T-helper 2 cell treated with Interferon-gamma antibody and Interleukin-4, amounts not matched to agents 5 μg/mL and 100 μg/mL, for 36 hours (primary cell): ENCODE results near the gene GPC5.

ENCODE experiments used
- DNase-seq: peaks from one replicate; pipeline ENCODE4 v3.0.0; 2021; ENCODE audit warnings: low spot score
- H3K27ac Mint-ChIP-seq: one replicate; pipeline ENCODE4 v1.8.0; 2021; ENCODE audit warnings: mild to moderate bottlenecking, mixed read lengths
- H3K27me3 Mint-ChIP-seq: one replicate; pipeline ENCODE4 v1.8.0; 2021; ENCODE audit warnings: low read depth, mixed read lengths
- H3K36me3 Mint-ChIP-seq: one replicate; pipeline ENCODE4 v1.8.0; 2021; ENCODE audit warnings: low read depth, mixed read lengths
- H3K4me1 Mint-ChIP-seq: one replicate; pipeline ENCODE4 v1.8.0; 2021; ENCODE audit warnings: low read depth, mixed read lengths
- H3K4me3 Mint-ChIP-seq: one replicate; pipeline ENCODE4 v1.8.0; 2022; ENCODE audit warnings: mild to moderate bottlenecking, moderate library complexity, mixed read lengths
- H3K9me3 Mint-ChIP-seq: one replicate; pipeline ENCODE4 v1.8.0; 2021; ENCODE audit warnings: mixed read lengths

The GPC5 gene

DNA sequence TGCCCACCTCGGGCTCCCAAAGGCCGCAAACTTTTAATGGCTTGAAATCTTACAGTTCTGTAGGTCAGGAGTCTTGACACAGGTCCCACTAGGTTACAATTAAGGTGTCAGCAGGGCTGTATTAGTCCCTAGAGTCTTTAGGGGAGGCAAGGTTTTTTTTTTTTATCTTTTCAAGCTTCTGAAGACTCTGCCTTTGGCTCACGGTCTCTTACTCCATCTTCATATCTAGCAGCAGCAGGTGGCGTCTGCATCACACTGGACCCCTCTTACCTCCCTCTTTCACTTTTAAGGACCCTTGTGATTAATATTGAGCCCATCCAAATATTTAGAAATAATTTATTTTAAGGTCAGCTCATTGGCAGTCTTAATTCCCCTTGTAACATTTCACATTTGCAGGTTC is 39.3 kb upstream of the GPC5 start:
- peak overlapping the region; percentile 11 for H3K27ac Mint-ChIP-seq
- H3K4me3 Mint-ChIP-seq = no peak overlapping the region
- DNase-seq = no peak
- H3K27me3 Mint-ChIP-seq = no peaks in the 10 kb centered on the region
- no peaks in the 10 kb centered on the region for H3K9me3 Mint-ChIP-seq
- peaks cover 13% of the 10 kb centered on the region for H3K4me1 Mint-ChIP-seq
- peaks cover 34% of the 10 kb centered on the region for H3K36me3 Mint-ChIP-seq

DNA sequence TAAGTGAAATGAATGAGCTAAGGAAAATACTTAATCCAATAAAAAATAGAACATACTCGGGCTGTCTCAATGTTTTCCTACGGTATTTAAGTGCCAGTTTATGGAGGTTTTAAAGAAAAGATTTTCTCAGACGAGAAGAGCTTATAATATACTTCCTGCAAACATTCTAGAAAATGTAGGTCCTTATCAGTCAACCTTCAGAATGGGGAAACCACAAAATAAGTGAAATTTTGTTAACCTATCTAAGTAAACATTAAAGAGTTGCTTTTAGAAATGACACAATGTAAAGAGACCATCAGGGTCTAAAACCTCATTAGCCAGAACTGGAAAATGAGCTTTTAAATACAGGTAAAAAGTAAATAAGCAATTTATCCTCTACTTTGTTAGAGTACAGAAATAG is 38.8 kb upstream of the GPC5 start:
- no peak for DNase-seq
- H3K27me3 Mint-ChIP-seq = no peaks in the 10 kb centered on the region
- no peak overlapping the region for H3K27ac Mint-ChIP-seq
- peaks cover 30% of the 10 kb centered on the region for H3K36me3 Mint-ChIP-seq
- no peaks in the 10 kb centered on the region for H3K9me3 Mint-ChIP-seq
- peaks cover 13% of the 10 kb centered on the region for H3K4me1 Mint-ChIP-seq
- no peak overlapping the region for H3K4me3 Mint-ChIP-seq

DNA sequence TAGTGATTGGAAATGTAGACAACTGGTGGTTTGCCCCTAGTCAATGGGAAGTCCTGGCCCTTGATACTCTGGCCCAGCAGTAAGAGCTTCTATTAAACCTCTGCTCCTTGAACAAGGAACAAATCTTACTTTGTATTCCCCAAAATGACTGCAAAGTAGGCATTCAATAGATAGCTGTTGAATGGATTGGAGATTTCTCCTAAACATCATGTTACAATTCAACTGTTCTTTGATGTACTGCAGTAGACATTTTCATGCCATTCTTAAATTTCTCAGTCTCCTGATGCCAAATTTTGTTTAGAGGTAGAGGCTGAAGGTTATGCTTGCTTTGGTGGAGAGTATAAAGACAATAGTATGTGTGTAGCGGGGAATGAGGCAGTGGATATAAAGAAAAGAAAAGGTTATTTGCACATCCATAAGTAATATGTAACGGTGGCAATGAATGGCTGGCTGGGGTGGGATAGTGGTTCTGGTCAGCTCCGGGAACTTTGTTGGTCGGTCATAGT is 38.1 kb upstream of the GPC5 start:
- no peaks in the 10 kb centered on the region for H3K9me3 Mint-ChIP-seq
- H3K27ac Mint-ChIP-seq = no peak overlapping the region
- no peaks in the 10 kb centered on the region for H3K27me3 Mint-ChIP-seq
- no peak overlapping the region for H3K4me3 Mint-ChIP-seq
- peaks cover 13% of the 10 kb centered on the region for H3K4me1 Mint-ChIP-seq
- DNase-seq = no peak
- peaks cover 24% of the 10 kb centered on the region for H3K36me3 Mint-ChIP-seq

DNA sequence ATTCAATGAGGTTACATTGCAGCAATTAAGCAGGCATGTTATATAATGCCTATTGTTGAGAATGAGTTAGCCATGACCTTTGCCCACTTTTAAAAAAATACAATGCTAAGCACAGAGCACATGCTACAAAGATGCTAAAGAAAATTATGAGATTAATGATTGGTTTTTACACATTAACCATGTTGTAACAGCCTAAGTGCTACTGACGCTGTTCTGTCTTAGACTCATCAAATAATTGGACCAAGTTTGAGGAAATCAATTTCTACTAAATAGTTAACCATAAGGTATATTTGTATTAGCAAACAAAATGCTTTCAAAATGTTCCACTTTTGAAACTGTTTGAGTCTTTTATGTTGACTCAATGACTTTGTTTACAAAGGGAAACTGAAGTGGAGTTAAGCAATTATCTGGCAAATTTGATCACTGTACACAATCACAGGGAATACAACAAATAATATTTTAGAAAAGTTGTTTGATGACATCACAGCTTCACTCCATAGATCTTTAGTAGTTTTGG is 36.6 kb upstream of the GPC5 start:
- Mint-ChIP-seq H3K4me1 (peaks cover 11% of the 10 kb centered on the region), H3K27me3 (no peaks in the 10 kb centered on the region), H3K4me3 (no peak overlapping the region), H3K27ac (no peak overlapping the region), H3K36me3 (peaks cover 12% of the 10 kb centered on the region), H3K9me3 (no peaks in the 10 kb centered on the region)
- DNase-seq = no peak

DNA sequence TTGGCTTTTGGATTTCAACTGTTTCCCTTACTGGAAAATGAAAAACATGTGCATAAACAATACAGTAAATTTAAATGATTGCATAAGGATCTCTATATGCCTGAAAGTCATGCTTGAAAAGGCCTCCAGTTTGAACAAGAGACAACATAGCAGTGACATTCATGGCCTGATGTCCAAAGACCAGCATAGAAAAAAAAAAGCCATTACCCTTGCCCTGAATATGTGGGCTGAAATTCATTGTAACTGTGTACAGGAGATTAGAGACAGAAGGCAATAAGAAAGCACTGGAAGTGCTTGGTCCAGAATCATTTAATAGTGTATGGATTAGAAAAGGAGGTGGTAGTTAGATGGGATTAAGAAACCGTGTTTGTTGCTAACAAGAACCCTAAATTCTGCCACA is 35.5 kb upstream of the GPC5 start:
- Mint-ChIP-seq H3K4me1 (peaks cover 14% of the 10 kb centered on the region), H3K4me3 (no peak overlapping the region), H3K27me3 (no peaks in the 10 kb centered on the region), H3K9me3 (no peaks in the 10 kb centered on the region), H3K27ac (no peak overlapping the region), H3K36me3 (peaks cover 4% of the 10 kb centered on the region)
- no peak for DNase-seq

DNA sequence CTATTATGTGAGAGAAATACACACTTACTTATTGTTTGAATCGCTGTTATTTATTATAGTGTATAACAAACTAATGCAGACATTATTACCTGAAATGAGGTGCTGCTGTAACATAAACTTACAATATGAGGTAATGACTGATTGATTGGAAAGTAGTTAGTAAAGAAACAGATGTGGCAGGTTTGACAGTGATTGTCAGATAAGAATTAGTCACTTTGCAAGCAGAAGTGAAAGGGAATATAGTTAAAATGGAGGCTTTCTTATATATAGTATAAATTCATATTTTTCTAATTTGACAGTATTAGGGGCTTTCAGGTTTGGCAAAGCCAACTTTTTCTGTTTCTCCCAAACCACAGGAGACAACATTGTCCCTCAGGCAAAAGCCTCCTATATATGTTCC is 30.3 kb upstream of the GPC5 start:
- no peaks in the 10 kb centered on the region for H3K36me3 Mint-ChIP-seq
- no peak for DNase-seq
- no peak overlapping the region for H3K4me3 Mint-ChIP-seq
- peaks cover 3% of the 10 kb centered on the region for H3K4me1 Mint-ChIP-seq
- H3K27ac Mint-ChIP-seq = no peak overlapping the region
- no peaks in the 10 kb centered on the region for H3K9me3 Mint-ChIP-seq
- H3K27me3 Mint-ChIP-seq = peaks cover 3% of the 10 kb centered on the region

DNA sequence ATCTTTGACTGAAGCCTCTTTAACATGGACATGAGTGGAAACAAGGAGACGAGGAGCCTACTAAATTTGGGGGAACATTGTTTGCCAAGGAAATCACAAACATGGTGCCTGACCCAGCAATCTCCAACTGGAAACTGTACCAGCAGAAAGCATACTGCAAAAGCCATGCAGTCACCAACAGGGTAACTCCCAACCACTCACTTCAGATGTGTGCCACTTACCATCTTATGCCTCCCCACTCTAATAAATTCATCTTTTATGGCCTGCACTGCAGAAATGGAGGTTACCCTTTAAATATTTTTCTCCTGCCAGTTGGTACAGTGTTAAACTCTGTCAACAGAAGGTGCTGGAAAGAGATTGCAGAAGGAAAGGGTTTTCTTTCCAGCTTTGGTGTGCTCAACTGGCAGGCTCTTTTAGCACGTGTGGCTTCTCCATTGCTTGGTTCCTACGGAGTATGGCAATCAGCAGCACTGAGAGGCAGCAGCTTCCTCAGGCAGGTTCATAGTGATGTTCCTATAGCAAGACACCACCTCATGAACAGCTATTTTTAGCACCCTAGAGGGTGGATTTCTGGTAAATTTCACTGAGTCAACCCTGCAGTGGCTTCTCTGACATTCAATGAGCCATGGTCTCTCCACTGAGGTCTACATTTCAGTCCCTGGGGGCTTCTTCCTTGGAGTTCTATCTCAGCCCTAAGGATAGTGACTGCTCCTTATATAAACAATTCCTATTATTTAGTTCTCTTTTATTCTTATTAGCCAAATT is 29.6 kb upstream of the GPC5 start:
- Mint-ChIP-seq H3K27me3 (peaks cover 7% of the 10 kb centered on the region), H3K4me1 (peaks cover 3% of the 10 kb centered on the region), H3K27ac (no peak overlapping the region), H3K36me3 (no peaks in the 10 kb centered on the region), H3K4me3 (no peak overlapping the region), H3K9me3 (no peaks in the 10 kb centered on the region)
- DNase-seq = no peak

DNA sequence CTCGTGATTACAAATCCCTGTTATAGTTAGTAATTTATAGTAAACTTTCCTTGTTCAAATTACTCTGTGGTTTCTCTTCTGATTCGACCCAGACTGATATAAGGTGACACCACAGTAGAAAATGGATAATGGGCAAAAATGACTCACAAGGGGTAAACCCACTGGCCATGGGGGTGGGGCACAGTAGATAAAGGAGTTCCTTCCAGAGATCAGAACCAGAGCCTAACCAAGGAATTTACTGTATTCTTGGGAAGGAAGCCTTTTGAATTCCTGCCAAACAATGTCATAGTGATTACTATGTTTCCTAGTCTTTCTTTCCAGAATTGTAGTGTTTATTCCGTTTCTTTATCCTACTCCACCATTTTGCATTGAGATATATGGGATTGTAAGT is 29.0 kb upstream of the GPC5 start:
- Mint-ChIP-seq H3K9me3 (no peaks in the 10 kb centered on the region), H3K4me3 (no peak overlapping the region), H3K27me3 (peaks cover 9% of the 10 kb centered on the region), H3K27ac (no peak overlapping the region), H3K36me3 (no peaks in the 10 kb centered on the region), H3K4me1 (peaks cover 3% of the 10 kb centered on the region)
- no peak for DNase-seq

DNA sequence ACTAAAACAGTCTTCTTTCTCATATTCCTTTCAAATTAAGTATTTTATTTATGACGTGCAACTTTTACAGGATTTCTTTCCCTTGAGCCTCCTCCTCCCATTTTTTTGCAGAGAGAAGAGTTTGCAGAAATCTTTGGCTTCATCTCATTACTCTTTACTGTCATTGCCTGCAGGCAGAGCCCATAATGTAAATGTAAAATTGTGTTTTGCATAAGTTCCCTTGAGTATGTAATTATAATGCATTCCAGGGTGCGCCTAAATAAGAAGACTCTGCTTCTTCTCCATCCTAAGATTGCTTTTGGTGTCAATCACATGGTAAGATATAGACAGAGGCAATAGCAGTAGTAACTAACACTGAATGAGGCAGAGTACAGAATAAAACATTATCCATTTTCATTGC is 27.9 kb upstream of the GPC5 start:
- H3K4me3 Mint-ChIP-seq = no peak overlapping the region
- no peaks in the 10 kb centered on the region for H3K36me3 Mint-ChIP-seq
- no peak for DNase-seq
- H3K9me3 Mint-ChIP-seq = no peaks in the 10 kb centered on the region
- peaks cover 9% of the 10 kb centered on the region for H3K27me3 Mint-ChIP-seq
- H3K27ac Mint-ChIP-seq = no peak overlapping the region
- peaks cover 6% of the 10 kb centered on the region for H3K4me1 Mint-ChIP-seq

DNA sequence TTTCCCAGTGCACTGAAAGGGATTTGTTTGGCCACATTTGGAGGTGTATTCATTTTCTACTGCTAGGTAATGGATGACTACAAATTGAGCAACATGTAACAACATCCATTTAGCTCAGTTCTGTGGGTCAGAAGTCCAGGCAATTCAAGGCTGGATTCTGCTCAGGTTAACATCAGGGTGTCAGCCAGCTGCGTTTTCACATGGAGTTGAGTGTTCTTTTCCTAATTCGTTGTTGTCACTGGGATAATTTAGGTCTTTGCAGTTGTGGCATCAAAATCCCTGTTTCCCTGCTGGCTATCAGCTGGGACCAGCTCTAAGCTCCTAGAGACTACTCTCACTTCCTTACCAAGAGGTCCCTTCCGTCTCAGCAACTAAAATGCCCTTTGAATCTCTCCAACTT is 25.5 kb upstream of the GPC5 start:
- Mint-ChIP-seq H3K36me3 (no peaks in the 10 kb centered on the region), H3K4me1 (peaks cover 3% of the 10 kb centered on the region), H3K27ac (no peak overlapping the region), H3K4me3 (no peak overlapping the region), H3K27me3 (peaks cover 9% of the 10 kb centered on the region), H3K9me3 (no peaks in the 10 kb centered on the region)
- DNase-seq = no peak

DNA sequence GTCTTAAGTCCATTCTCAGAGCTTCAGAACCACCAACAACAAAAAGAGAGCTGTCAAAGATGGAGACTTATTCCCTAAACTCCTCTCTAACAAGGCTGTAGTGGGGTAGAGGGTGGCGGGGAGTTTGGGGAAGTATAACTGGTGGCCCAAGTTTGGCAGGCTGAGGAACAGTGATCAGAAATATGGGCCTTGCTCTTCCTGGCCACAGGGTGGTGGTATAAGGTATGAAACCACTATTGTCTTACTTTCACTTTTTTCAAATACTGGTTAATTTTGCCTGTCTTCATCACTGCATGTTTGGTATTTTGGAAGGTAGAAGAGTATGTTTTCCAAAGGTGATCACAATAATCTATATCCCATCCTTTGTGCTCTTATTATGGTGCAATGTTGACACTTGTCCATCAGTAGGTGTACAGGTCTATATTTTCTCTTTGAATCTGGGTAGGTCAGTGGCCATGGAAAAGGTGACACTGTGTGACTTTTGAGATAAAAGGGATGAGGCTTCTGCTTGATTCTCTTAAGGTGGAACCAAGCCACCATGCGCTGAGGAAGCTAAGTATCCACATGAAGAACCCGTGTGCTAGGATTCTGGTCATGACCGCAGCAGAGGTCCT is 23.2 kb upstream of the GPC5 start:
- H3K4me1 Mint-ChIP-seq = peaks cover 3% of the 10 kb centered on the region
- H3K27ac Mint-ChIP-seq = no peak overlapping the region
- peaks cover 9% of the 10 kb centered on the region for H3K27me3 Mint-ChIP-seq
- DNase-seq = no peak
- H3K36me3 Mint-ChIP-seq = no peaks in the 10 kb centered on the region
- H3K4me3 Mint-ChIP-seq = no peak overlapping the region
- no peaks in the 10 kb centered on the region for H3K9me3 Mint-ChIP-seq

DNA sequence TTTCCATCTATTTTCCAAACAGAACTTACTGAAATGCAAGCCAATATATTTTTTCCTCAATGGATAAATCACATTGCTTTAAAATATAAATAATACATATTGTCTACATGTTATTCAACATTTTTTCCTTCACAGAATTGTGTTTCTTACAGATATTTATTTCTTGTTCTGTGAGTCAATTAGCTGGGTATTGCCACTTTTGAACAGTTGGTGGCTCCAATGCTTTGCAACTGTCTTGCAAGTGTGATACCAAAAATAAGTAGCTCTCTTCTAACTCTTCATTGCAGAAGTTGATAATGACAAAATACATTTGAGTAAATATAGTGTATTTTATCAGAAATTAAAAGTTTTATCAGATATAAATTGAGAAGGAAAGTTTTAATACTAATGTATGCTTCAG is 17.1 kb upstream of the GPC5 start:
- no peak overlapping the region for H3K27ac Mint-ChIP-seq
- H3K36me3 Mint-ChIP-seq = no peaks in the 10 kb centered on the region
- no peaks in the 10 kb centered on the region for H3K4me1 Mint-ChIP-seq
- DNase-seq = no peak
- H3K9me3 Mint-ChIP-seq = no peaks in the 10 kb centered on the region
- H3K27me3 Mint-ChIP-seq = peaks cover 14% of the 10 kb centered on the region
- H3K4me3 Mint-ChIP-seq = no peak overlapping the region

DNA sequence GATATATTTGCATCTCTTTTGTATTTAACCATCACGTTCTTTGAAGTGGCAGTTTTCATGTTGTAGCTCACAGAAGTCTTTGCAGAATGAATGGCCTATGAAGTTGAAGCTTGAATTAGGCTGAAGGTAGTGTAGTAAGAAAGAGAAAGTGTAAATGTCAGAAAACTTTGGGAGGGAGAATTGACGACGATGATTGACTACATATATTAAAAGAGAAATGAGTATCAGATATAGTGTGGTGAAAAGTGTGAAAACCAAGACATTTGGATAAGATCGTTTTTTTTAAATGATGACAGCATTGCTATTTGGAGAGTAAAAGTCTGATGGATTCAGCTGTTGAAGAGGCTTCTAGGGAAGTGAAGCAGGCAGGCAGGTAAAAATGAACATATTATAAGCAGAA is 14.6 kb upstream of the GPC5 start:
- Mint-ChIP-seq H3K27ac (no peak overlapping the region), H3K27me3 (peaks cover 21% of the 10 kb centered on the region), H3K9me3 (no peaks in the 10 kb centered on the region), H3K4me1 (no peaks in the 10 kb centered on the region), H3K4me3 (no peak overlapping the region), H3K36me3 (no peaks in the 10 kb centered on the region)
- DNase-seq = no peak

DNA sequence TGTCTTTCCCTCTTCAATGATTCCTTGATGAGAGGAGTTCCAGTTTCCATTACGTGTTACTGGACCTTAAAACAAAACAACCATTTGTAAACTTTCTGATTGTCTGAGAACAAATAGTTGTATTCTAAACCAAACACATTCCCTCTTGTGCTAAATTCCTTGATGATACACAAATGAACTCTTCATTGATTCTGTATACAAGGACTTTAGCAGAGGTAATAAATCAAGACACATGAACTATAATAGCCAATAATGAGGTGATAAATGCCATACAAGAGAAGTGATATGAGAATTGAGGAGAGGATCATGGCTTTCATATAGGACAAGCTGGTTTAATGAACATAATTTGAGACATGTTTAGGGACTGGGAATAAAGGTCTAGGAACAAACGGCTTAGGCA is 13.5 kb upstream of the GPC5 start:
- Mint-ChIP-seq H3K9me3 (no peaks in the 10 kb centered on the region), H3K27me3 (peaks cover 25% of the 10 kb centered on the region), H3K4me3 (no peak overlapping the region), H3K36me3 (no peaks in the 10 kb centered on the region), H3K27ac (no peak overlapping the region), H3K4me1 (no peaks in the 10 kb centered on the region)
- DNase-seq = no peak
